HG02610 (cell line): Measurements from ENCODE around the gene AGPAT2.

ENCODE experiments used
- ATAC-seq: cut with Tn5 transposase; IDR thresholded peaks from one replicate; pipeline ENCODE4 v1.9.1; 2021; ENCODE audit warnings: mild to moderate bottlenecking, moderate library complexity; ENCODE audit not compliant: unreplicated experiment

Gene AGPAT2

DNA sequence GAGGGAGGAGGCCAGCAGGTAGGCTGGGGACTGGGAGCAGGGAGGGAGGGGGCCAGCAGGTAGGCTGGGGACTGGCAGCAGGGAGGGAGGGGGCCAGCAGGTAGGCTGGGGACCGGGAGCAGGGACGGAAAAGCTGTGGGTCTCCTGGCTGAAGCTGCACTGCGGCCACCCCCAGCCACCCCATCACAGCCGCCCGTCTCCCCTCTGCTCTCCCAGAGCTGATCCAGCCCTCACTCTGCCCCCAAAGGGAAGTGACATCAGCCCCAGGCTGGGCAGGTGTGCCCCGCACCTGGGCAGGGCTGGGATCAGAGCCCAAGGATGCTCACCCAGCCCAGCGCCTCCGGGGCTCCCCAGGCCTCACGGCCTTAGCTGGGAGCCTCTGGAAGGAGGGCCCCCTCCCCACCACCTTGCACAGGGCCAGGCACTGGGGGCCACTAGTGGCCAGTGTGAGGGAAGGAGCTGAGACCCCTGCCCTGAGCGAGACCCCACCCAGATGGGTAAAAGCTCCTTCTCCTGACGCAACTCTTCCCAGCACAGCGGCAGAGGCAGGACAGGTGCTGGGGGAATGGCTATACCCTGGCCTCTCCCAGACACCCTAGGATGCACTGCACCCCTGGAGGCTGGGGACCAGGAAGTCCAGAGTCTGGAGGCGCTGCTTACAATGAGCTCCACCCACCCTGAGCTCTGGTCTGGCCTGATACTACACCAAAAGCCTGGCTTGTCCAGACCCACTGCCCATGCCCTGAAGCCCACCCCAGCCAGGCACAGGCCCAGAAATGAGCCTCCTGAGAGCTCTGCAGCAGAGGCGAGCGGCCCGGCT lies 11.6 kb downstream of the AGPAT2 start:
- ATAC-seq: no peak

DNA sequence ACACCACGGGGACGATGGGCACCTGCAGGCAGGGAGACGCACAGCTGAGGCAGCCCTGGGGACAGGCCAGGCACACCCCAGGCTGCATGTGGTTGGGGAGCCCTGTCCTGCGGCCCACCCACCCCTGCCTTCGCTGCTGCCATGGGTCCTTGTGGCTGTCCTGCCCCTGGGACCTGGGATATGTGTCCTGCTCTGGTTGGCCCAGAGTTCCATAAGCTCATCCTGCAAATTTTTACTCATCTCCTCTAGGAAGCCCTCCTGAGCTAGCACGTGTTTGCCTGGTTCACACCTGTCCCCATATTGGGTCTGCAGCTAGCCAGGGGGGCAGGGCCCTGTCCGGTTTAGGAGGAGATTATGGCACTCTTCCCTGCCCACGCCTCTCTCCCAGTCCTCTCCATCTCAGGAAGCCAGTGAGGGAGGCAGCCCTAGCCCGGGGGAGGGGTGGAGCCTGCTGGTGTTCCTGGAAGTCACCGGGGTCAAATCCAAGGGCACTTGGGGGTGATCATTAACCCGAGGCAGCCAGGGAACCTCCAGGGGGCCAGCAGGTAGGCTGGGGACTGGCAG lies 12.4 kb downstream of the AGPAT2 start:
- ATAC-seq: no peak

DNA sequence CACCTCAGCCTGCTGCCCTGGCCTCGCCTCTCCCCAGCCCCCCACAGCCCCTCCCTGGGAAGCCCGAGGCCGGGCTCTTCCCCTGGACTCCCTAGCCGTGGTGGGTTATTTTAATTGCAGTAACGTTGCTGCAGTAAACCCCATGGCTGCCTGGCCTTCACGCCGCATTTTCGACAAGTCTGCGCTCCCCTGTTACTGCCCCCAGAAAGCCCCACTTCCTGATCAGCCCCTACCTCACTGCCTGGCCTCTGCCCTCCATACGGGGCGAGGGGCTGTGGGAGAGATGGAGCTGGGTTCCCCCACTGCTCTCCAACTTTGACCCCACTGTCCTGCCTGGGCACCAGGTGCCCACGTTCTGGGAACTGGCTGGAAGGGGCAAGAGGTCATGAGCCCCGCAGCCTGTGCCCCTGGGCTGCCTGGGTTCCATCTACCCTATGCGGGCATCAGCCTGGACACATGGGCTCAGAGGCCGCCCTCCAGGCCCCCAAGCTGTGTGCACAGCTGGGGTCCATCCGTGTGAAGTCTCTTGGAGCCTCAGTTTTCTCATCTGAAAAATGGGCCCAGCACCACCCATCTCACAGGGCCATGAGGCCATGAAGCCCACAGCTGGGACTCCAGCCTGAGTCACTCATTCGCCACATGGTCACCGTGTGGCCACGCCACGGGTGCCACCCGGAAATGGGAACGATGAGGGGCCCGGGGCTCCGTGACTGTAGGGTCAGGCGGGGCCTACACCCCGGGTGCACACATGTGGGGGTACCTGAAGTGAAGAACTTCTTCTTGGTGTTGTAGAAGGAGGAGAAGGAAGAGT lies 13.1 kb downstream of the AGPAT2 start:
- ATAC-seq: no peak

DNA sequence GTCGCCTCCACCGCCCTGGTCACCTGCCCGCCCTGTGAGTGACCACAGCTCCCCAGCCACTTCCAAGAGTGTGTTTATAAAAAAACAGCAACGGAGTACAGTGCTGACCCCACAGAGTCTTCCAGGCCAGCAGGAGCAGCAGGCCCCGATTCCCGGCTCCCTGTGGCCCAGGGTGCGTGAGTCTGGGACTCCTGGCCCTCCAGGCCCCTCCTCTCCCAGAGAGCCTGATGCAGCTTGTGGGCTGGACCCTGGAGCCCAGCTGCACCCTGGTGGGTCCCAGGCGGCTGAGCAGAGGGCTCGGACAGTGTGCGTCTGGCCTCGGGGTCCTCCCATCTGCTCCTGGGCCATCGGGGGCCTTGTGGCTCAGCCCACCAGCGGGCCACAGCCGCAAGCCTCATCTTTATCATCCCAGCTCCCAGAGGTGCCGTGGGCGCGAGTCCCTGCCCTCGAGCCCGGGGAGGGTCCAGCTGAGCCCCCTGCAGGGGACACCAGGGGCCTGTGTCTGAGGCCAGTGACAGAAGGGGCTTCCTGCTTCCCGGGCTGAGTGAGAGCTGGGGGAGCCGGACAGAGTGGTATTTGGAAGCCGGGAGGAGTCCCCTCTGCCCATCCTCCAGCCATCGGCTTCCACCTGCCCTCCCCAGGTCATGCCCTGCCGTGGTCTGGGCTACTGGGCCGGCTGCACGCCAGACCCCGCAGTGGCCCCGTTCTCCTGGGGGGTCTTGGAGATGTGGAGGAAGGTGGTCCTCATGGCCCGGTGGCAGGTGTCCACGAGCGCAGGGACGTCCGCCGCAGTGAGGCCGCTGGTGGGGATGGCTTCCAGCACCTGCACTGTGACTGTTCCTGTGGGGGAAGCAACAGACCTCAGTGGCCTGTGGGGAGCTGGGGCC lies 13.9 kb downstream of the AGPAT2 start:
- no peak for ATAC-seq

DNA sequence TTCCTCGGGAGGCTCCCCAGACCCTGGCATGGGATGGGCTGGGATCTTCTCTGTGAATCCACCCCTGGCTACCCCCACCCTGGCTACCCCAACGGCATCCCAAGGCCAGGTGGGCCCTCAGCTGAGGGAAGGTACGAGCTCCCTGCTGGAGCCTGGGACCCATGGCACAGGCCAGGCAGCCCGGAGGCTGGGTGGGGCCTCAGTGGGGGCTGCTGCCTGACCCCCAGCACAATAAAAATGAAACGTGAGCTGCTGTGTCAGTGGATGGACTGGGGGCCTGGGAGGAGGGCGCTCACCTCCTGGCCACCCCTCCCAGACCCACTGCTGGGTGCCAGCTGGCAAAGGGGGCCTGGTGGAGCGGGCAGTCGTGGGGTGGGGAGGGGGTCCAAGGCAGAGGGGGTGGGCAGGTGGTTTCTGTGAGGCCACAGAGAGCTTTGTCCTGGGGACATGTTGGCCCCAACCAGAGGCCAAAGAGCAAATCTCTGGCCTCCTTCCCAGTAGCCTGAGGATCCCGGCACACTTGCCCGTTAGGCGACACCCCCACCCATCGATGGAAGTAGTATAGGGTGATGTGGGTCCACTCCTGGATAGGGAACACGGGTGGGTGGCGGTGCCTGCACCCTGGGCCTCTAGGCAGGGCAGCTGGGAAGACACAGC lies 14.7 kb downstream of the AGPAT2 start:
- no peak for ATAC-seq

DNA sequence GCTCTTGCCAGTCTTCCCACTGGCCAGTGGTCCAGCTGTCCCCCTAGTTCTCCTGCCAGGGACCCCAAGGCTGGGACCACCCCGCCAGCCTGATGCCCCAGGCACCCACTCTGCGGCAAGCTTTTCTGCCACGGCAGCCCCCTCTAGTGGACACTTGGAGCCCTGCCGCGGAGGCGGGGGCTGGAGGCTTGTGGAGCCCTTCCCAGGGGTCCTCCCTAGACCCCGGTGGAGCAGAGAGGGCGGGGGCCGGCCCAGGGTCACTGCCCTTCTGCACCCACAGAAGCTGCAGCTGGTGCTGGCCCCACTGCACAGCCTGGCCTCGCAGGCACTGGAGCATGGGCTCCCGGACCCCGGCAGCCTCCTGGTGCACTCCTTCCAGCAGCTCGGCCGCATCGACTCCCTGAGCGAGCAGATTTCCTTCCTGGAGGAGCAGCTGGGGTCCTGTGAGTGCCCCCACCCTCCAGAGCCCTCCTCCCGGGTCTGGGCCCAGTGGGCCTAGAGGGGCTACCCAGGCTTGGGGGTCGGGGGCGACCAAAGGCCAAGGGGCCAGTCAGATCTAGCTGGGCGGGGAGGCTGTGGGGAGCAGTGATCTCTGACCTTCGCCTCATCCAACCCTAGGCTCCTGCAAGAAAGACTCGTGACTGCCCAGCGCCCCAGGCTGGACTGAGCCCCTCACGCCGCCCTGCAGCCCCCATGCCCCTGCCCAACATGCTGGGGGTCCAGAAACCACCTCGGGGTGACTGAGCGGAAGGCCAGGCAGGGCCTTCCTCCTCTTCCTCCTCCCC lies 15.4 kb downstream of the AGPAT2 start:
- ATAC-seq: no peak

DNA sequence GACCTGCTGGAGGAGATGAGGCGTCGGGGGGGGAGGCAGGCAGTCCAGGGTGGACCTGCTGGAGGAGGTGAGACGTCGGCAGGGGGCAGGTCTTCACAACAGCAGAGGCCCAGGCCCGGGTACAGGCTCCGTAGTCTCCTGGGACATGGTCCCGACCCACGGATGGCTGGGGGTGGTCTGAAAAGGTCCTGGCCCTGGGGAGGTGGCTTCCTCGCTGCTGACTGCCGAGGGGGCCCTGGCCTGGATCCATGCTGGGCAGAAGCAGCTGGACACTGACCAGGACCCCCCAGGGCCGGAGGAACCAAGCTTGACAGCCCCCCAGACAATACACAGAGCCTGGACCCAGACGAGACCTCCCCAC lies 16.0 kb downstream of the AGPAT2 start:
- no peak for ATAC-seq

DNA sequence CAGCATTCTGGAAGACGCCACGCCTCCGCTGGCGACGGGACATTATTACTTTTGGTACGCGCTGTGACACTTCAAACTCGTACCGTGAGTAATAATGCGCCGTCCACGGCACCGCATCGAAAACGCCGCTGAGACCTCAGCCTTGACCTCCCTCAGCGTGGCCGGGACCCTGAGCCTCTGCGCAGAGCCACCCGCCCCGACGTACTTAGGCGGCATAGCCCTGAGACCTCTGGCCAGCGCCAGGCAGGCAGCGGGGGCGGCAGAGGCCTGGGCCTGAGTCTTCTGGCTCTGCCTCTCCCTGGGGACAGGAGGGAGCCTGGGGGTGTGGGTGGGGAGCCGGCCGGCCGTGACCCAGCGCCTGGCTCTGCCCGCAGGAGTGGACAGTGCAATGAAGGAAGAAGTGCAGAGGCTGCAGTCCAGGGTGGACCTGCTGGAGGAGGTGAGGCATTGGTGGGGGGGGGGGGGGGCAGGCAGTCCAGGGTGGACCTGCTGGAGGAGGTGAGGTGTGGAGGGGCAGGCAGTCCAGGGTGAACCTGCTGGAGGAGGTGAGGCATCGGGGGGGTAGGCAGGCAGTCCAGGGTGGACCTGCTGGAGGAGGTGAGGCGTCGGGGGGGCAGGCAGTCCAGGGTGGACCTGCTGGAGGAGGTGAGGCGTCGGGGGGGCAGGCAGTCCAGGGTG lies 16.5 kb downstream of the AGPAT2 start:
- no peak for ATAC-seq

DNA sequence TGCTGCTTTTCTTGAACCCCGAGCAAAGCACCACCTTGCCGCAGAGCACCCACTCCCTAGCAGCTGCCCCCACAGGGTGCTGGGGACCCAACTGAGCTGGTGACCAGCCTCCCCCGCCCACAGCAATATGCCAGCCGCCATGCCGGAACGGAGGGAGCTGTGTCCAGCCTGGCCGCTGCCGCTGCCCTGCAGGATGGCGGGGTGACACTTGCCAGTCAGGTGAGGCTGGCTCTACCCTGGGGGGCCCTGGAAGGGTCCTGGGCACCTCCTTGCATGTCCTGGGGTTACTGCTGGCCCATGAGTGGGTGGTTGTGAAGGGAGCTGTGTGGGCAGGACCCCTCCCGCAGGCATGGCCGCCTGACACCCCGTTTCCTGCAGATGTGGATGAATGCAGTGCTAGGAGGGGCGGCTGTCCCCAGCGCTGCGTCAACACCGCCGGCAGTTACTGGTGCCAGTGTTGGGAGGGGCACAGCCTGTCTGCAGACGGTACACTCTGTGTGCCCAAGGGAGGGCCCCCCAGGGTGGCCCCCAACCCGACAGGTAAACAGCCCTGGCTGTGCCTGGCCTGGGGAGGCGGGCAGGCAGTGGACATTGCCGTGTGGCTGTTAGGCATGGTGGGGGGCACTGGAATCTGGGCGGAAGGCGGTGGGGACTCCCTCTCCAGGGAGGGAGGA lies 17.3 kb downstream of the AGPAT2 start:
- no peak for ATAC-seq

DNA sequence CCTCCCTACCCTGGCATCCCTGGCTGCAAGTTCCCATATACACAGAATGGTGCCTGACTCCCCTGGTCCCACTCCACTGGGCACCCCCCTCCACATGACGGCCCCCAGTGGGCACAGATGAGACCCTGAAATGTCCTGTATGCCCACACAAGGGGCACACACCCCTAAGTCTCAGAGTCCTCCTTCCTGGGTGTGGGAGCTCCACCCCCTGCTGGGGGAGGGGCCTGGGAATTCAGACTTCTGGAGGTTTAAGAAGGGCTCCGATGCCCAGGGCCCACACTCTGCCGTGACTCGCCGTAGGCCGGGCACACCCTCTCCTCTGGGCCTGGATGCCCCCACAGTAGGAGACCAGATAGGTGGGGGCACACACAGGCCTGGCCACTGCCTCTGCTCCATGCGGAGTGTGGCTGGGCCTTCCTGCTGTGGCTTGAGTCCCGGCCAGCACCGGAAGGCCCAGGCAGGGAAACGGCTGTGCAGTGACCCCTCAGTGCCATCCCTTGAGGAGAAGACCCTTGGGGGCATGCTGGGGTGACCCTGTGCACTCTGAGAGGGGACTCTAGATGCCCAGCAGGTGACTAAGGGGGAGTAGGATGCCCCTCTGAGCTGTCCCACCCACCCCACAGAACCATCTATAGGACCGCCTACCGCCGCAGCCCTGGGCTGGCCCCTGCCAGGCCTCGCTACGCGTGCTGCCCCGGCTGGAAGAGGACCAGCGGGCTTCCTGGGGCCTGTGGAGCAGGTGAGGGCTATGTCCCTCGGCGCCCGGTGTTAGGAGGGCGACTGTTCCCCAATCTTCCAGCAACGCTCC lies 18.1 kb downstream of the AGPAT2 start:
- ATAC-seq: no peak

DNA sequence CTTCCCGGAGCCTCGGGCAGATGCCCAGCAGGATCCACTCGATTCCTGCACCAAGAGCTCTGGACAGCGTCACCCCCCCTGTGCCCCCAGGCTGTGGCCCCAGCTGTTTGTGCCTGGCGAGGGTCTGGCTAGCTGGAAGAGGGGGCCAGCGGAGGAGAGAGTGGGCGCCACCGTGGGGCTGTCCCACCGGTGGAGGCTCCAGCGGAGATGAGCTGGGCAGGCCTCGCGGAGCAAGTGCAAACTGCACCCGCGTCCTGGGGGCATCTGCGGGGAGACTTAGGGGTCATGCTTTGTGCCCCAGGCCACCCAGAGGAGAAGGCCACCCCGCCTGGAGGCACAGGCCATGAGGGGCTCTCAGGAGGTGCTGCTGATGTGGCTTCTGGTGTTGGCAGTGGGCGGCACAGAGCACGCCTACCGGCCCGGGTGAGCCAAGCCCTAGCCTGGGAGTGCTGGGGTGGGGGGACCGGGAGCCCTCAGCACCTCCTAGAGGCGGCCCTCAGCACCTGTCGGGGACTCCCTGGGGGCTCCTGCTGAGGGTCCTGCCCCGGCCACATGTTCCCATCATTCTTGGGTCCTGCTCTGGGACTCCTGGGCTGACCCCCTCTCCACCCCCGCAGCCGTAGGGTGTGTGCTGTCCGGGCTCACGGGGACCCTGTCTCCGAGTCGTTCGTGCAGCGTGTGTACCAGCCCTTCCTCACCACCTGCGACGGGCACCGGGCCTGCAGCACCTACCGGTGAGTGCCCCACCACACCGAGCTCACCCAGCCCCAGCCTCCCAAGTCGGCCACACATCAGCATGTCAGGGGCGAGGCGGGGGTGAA lies 19.1 kb downstream of the AGPAT2 start:
- no peak for ATAC-seq

DNA sequence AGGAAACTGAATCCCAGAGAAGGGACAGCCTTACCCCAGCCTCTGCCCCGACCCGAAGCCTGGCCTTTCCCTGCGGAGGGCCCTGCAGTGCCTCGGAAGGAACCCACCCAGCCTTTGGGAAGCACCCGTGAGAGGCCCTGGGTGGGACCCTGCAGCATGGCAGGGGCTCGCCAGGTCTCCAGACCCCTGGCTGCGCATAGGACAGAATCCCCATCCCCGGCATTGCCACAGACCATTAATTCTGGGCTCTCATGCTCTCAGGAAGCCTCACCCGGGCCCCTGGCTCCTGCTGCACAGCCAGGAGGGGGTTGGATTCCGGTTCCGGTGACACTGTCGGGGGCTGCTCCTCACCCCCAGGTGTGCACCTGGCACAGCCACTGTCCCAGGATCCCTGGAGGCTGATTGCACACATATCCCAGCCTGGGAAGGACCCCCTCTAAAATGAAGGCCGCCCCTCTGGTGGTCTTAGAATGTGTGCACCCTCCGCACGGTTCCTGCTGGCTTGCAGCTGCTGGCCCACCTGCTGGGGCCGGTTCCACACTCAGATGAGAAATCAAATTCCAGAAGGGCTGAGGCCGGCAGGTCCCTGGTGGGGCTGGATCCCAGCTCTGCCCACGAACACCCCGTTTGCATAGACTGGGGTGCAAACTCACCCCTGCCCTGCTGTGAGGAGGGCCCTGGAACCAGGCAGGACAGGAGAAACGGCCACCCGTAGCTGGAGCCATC lies 19.9 kb downstream of the AGPAT2 start:
- no peak for ATAC-seq

DNA sequence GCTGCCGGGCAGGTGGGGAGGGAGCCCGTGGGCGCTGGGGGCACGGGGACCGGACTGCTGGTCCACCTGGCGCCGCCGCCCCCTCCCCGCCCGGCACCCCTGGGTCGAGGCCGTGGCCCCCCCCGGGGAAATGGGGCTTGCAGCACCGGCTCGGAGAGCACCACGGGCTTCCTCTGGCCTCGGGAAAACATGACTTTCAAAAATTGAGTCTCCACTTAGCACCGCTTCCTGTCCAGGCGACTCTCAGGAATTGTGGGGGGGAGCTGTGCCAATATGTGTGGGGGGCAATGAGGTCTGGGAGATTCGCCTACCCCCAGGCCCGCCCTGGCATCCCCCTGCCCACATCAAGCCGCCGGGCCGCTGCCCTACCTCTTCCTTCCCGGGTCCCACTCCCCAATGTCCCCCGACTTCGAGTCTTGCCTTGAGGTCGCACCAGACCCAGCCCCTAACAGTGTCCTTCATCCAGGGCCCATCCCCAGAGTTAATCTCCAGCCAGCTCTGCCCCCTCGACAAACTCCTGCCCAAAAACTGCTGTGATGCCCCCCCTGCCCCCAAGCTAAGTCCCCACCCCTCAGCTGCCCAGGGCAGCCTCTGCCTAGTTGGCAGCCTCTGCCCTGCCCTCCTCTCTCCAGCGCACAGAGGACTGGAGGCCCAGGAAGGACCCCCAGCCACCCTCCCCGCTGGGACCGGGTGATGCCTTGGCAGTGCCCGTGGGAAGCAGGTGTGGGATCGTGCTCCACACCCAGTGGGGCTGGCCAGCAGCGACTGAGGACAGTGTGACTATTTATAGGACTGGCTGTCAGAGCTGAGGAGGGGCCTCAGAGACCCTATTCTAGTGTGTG lies 20.7 kb downstream of the AGPAT2 start:
- no peak for ATAC-seq

DNA sequence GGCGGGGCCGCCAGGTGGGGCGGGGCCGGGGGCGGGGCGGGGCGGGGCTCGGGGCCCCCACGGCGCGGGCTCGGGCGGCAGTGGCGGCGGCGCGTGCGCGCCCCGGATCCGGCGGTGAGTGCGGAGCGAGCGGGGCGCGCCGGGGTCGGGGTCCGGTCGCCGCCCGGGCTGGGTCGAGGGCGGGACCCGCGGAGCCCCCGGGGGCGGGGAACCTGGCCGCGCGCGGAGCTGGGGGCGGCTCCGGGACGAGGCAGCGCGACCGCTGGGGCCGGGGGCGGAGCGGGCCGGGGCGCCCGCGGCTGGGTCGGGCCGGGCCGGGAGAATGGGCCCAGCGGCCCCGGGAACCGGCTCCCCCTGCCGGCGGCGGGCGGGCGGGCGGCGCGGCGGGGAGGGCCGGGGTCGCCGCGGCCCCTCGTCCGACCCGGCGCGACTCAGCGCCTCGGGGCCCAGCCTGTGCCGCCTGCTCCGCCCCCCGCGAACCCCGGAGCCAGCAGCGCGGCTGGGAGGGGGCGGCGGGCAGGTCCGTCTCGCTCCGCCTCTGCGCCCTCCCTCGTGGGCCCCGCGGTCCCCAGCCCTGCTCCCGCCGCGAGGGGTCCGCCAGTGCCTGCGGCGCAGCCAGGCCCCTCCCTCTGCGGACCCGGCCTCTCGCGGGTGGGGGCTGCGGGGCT lies 21.4 kb downstream of the AGPAT2 start:
- no peak for ATAC-seq
